ENCODE measurements around the gene NDUFA11. TPM values are rescaled to one million over a fixed set of nuclear protein-coding genes. Genes with fewer than 3 reads are reported as not detected.

NDUFA11 gene
- total and polyA plus RNA-seq, 2 of the 13 experiments (the other 11 are each of a cell fraction or from before 2014, with no cell fraction given), result 286 to 378 TPM

GRCh38 chr19:5880604-5881078 lies 22.9 kb downstream of the NDUFA11 start (continued):
- TF ChIP-seq ZNF670 (CRISPR knock-in tag; IDR thresholded peaks at IDR 0.05; ENCODE audit: borderline replicate concordance) (no peak), ZNF749 (CRISPR knock-in tag; IDR thresholded peaks at IDR 0.05; ENCODE audit: borderline replicate concordance) (peak; percentile 23; the same call in 1 of the 2 replicates), ZNF510 (CRISPR knock-in tag; IDR thresholded peaks at IDR 0.05; ENCODE audit: low read depth) (no peak), SNAPC4 (CRISPR knock-in tag; IDR thresholded peaks at IDR 0.05) (0 out of 2 replicates have a peak, but pooled peaks have one; percentile 59), NFKB2 (CRISPR knock-in tag; IDR thresholded peaks at IDR 0.05; ENCODE audit: borderline replicate concordance) (0 out of 2 replicates have a peak, but pooled peaks have one; percentile 29), ZNF549 (CRISPR knock-in tag; IDR thresholded peaks at IDR 0.05) (no peak), CENPT (CRISPR knock-in tag; IDR thresholded peaks at IDR 0.05; ENCODE audit: low read depth) (no peak), KDM6A (CRISPR knock-in tag; IDR thresholded peaks at IDR 0.05; ENCODE audit: low read depth) (no peak; the same call in 1 of the 2 replicates), ZNF605 (CRISPR knock-in tag; IDR thresholded peaks at IDR 0.05) (peak; percentile 57), TFAP4 (IDR thresholded peaks at IDR 0.05; ENCODE audit: borderline replicate concordance, low read depth) (peak; percentile 70), ZNF225 (CRISPR knock-in tag; IDR thresholded peaks at IDR 0.05) (no peak), GABPA (IDR thresholded peaks at IDR 0.05; ENCODE audit: low read depth, low read length) (no peak), GABPA (CRISPR knock-in tag; IDR thresholded peaks at IDR 0.05; ENCODE audit: low read depth) (no peak; the same call in 1 of the 2 replicates), MIXL1 (CRISPR knock-in tag; IDR thresholded peaks at IDR 0.05) (peak; percentile 64; the same call in 1 of the 2 replicates), ZFY (CRISPR knock-in tag; IDR thresholded peaks at IDR 0.05) (peak; percentile 44; the same call in 1 of the 2 replicates), CTCF (CRISPR knock-in tag; IDR thresholded peaks at IDR 0.05) (0 out of 2 replicates have a peak, but pooled peaks have one; percentile 16), ZNF235 (CRISPR knock-in tag; IDR thresholded peaks at IDR 0.05; ENCODE audit: borderline replicate concordance) (no peak), SUZ12 (IDR thresholded peaks at IDR 0.05; ENCODE audit: low read depth, low read length) (no peak), LCORL (IDR thresholded peaks at IDR 0.05) (no peak), LCORL (CRISPR knock-in tag; IDR thresholded peaks at IDR 0.05) (peak; percentile 97), ZFYVE20 (CRISPR knock-in tag; IDR thresholded peaks at IDR 0.05; ENCODE audit: borderline replicate concordance, low read depth) (no peak)
